Glomerular endothelial cell (primary cell): ENCODE data around the gene ELK1. TPM values are rescaled to one million over a fixed set of nuclear protein-coding genes. Genes with fewer than 3 reads are reported as not detected.

Experiments used
- DNase-seq: peaks from one replicate; pipeline ENCODE4 v3.0.0-alpha.2; 2011; ENCODE audit warnings: low read depth, low spot score; ENCODE audit errors: extremely low read depth
- total RNA-seq: library from RNA; depleted of rRNA; stranded (reverse); fragments of >200 nt; gene quantifications from 2 replicates; pipeline ENCODE4 v1.2.3, GENCODE V29; 2015

ELK1 gene
- total RNA-seq, 1 donor from 2014 or later, result 26.1 TPM

- DNase-seq, result no peak
These were observed 3.7 kb downstream of the ELK1 start for GRCh38 chrX:47646636-47647035.

GRCh38 chrX:47645530-47645929 lies 4.8 kb downstream of the ELK1 start:
- no peak for DNase-seq

DNA sequence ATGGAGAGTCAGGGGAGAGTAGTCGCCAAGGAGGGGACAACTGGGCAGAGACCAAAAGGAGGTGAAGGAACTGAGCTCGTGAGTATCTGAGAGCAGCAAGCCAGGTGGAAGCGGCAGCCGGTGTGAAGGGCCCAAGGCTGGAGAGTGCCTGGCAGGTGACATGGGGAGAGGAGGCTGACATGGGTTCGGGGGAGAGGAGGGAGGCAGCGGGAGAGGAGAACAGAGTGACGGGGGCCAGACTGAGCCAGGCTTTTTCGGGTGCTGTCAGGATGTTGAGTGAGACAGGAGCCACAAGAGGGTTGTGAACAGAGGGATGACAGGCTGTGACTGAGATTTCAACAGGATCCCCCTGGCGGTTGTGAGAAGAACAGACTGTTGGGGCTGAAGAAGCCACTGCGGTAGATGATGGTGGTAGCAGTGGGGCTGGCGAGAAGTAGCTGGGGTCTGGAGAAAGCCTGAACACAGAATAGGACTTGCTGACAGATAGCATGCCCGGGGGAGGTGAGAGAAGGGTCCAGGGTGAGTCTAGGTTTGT lies 5.7 kb downstream of the ELK1 start:
- DNase-seq, result no peak

GRCh38 chrX:47643926-47644325 lies 6.4 kb downstream of the ELK1 start:
- DNase-seq, result no peak

GRCh38 chrX:47638816-47639215 lies 11.5 kb downstream of the ELK1 start:
- DNase-seq, result no peak

- DNase-seq, result no peak
These were observed 12.7 kb downstream of the ELK1 start for GRCh38 chrX:47637546-47638195.

GRCh38 chrX:47634871-47635575 lies 15.3 kb downstream of the ELK1 start:
- no peak for DNase-seq

GRCh38 chrX:47633689-47634590 lies 16.4 kb downstream of the ELK1 start:
- DNase-seq, result no peak

DNA sequence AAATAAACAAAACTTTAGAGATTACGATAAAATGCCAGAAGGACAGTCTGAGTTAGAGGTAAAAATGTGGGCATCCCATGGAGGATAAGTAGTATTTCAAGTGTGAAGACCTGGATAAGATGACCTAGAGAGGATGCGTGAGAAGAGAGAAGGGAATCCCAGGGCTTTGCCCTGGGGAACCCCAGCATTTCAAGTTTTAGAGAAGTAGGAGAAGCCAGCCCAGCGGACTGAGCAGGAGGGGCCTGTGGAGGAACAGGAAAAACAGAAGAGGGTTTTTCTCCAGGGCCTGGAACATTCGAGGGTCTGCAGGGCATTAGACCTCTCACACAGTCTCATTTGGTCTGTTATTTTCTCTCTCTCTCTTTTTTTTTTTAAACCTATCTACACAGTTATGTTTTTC lies 17.7 kb downstream of the ELK1 start:
- DNase-seq, result no peak

DNA sequence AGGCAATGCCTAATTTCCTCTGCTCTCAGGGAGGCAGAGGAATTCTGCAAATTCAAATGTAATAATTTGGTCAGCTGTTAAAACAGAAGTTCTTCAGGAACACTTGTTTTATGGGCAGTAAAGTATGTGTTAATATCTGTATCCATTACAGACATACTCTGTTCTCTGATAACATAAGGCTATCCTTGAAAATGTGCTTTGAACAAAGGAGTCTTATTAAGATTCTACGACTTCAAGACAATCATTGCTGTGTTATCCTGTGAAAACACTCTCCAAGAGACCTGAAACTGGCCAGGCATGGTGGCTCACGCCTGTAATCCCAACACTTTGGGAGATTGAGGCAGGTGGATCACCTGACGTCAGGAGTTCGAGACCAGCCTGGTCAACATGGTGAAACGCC lies 18.7 kb downstream of the ELK1 start:
- no peak for DNase-seq

DNA sequence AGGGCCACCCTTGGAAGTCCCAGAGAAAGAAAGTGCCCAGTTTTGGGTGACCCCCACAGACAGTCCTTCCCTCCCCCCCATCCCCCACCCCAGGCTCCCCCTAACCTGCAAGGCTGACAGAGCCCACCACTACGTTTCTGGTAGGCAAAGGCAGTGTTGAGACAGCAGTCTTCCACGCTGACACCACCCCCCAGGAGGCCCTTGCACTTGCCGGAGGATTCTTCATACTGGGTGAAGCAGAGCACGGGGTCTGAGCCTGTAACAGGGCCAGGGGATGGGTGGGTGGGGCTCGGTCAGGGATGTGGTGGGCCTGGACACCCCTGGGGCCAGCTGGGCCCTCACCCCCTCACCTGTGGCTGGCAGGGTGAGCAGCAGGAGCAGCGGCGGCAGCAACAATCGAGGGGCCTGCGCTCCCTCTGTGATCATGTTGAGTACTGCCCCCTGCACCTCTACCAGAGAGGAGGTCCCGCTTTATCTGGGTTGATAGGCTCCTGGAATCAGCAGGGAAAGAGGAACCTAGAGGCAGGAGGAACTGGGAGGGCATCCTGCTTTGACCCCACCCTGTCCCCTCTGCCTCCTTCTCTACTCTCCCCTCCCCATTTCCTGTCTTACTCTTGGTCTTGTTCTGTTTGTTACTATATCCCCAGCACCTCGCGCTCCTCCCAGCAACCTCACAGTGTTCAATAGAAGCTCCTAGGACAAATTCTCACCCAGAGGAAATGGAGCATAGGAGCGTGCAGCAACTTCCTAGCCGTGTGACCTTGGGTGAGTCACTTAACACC lies 20.8 kb downstream of the ELK1 start, which contains the start of gene CFP:
TSS of gene CFP (minus strand) at position 512 of the 782 bp plus-strand sequence. CDS start at position 426, 86 bp downstream.
- no peak for DNase-seq

- no peak for DNase-seq
These were observed 21.4 kb downstream of the ELK1 start for GRCh38 chrX:47628982-47629381.

DNA sequence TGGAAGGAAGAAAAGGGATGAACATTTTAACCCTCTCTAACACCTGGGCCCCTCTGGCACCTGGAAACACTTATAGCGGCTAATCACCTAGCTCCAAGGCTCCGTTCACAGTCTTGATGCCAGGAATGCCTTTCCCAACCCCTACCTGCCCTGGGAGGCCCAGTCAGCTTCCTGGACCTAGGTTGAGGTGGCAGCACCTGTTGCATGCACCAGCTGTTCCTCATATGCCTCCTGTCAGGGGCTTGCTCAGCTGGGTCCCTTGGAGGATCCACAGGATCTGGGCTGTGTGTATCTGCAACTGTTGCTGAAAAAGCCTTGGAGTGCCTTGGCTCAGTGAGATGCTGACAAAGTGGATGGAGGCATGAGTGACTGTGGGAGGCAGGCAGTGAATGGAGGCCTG lies 25.0 kb downstream of the ELK1 start:
- no peak for DNase-seq

- no peak for DNase-seq
These were observed 26.8 kb downstream of the ELK1 start for GRCh38 chrX:47623540-47624027.

DNA sequence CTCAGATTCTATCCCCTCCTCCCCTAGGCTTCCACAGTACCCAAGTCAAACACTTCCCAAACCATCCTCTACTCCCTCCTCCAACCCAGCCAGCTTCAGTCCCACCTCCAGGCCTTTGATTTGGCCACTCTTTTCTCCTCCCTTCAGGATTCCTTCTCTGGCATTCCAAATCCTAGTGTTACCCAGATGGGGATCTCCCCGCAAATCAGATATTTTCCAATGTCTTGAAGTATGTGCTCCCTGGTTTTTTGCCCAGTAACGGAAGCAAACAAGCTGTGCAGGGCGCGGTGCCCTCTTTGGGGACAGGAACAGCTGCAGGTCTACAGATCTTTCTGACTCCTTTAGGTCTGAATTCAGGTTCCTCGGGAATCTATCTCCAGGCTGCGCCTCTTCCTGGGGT lies 28.5 kb downstream of the ELK1 start:
- no peak for DNase-seq

DNA sequence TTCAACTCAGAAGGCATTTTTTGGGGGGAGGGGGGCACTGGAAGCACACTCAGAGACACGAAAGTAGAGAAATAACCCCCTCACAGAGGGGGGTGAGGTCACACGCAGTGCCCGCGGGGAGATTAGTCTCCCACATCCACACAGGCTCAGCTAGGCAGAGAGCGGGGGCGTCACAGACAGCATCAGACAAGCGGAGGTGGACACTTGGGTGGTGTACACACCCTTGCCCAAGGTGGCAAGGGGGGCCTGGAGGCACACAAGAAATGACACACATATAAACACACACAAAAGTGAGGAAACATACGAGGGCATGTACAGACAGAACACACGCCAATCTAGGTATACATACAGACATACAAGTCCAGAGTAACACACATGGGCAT lies 30.1 kb downstream of the ELK1 start:
- DNase-seq, result no peak

DNA sequence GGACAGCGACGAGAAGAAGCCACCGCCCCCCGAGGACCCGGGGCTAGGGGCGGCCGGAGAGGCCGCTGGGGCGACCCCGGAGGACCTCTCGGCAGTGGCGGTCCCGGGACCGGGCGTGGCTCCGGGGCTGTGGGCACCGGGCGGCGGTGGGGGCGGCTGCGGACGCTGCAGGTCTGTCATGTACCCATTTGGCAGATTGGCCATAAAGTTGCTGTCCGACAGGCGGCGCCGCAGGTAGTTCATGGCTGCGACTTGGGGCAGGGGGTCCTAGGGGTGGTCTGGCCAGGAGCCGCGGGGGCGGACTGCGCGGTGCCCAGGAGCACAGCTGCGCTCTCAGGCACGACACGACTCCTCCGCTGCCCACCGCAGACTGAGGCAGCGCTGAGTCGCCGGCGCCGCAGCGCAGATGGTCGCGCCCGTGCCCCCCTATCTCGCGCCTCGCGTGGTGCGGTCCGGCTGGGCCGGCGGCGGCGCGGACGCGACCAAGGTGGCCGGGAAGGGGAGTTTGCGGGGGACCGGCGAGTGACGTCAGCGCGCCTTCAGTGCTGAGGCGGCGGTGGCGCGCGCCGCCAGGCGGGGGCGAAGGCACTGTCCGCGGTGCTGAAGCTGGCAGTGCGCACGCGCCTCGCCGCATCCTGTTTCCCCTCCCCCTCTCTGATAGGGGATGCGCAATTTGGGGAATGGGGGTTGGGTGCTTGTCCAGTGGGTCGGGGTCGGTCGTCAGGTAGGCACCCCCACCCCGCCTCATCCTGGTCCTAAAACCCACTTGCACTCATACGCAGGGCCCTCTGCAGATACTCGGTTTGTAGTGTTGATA lies 30.7 kb downstream of the ELK1 start, which contains the start of gene SYN1:
TSS of gene SYN1 (minus strand) at position 372 of the 817 bp plus-strand sequence. CDS start at position 243, 129 bp downstream.
- no peak for DNase-seq

DNA sequence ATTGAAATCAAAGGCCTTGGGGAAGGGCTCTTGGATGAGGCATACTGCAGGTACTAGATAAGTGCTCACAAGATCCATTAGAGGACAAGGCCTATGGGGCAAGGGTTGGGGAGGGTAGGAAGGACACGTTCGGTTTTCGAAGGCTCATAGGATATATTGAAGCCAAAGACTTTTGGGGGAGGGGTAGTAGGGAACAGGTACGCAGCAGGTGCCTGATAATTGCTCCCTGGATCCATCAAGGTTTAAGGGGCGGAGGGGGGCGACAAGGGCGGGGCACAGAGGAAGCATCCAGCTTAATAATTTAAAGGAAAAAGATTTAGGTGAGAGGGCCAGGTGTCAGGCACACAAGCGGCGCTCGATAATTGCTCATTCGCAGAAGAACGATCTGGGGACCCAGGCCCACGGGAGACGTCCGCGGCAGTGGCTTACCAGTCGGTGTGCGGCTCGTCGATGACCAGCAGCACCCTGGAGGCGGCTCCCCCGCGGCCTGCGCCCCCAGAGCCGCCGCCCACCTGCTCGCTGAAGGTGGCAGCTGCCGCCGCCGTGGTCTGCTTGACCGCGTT lies 31.4 kb downstream of the ELK1 start:
- DNase-seq, result no peak

- DNase-seq, result no peak
These were observed 35.7 kb downstream of the ELK1 start for GRCh38 chrX:47614618-47615017.
